ACC112 (cell line): ENCODE results near the gene DNAJC17.
A peak's percentile ranks its signal among the peaks of the same experiment; 100 is the strongest.

ENCODE experiments used
- H2AFZ ChIP-seq: fragments of 200-600 bp; sonication (generic); one replicate; pipeline ENCODE4 v1.6.0; 2017; ENCODE audit warnings: antibody characterized with exemption, low read length; ENCODE audit not compliant: unreplicated experiment
- H3K27ac ChIP-seq: fragments of 200-600 bp; sonication (generic); 2 replicates; pipeline ENCODE4 v1.5.1; 2014; ENCODE audit warnings: low read depth, mild to moderate bottlenecking, antibody characterized with exemption, low read length, moderate library complexity
- H3K27me3 ChIP-seq: fragments of 200-600 bp; sonication (generic); 2 replicates; pipeline ENCODE4 v1.6.1; 2014; ENCODE audit warnings: mild to moderate bottlenecking, antibody characterized with exemption, low read length, moderate library complexity, mixed read lengths; ENCODE audit not compliant: insufficient read depth
- H3K36me3 ChIP-seq: fragments of 200-600 bp; sonication (generic); 2 replicates; pipeline ENCODE4 v1.6.1; 2016; ENCODE audit warnings: mild to moderate bottlenecking, antibody characterized with exemption, low read length, moderate library complexity, mixed read lengths; ENCODE audit not compliant: insufficient read depth
- H3K4me1 ChIP-seq: fragments of 200-600 bp; sonication (generic); one replicate; pipeline ENCODE4 v1.6.1; 2016; ENCODE audit warnings: low read length, mixed read lengths; ENCODE audit not compliant: insufficient read depth, unreplicated experiment, control insufficient read depth
- H3K4me3 ChIP-seq: fragments of 200-600 bp; sonication (generic); 2 replicates; pipeline ENCODE4 v1.5.1; 2014; ENCODE audit warnings: mild to moderate bottlenecking, low read depth, low read length
- H3K79me2 ChIP-seq: fragments of 200-600 bp; sonication (generic); one replicate; pipeline ENCODE4 v1.6.0; 2016; ENCODE audit warnings: low read length; ENCODE audit not compliant: control insufficient read depth, unreplicated experiment, insufficient read depth

The DNAJC17 gene

GRCh38 chr15:40845511-40846284, 38.4 kb upstream of the DNAJC17 start:
- Histone ChIP-seq H3K27ac (no peak overlapping the region), H3K4me1 (peaks cover 14% of the 10 kb centered on the region), H3K4me3 (no peak overlapping the region)

GRCh38 chr15:40845036-40845435, 37.8 kb upstream of the DNAJC17 start:
- H2AFZ ChIP-seq: no peak overlapping the region
- H3K36me3 ChIP-seq: no peaks in the 10 kb centered on the region
- peaks cover 34% of the 10 kb centered on the region for H3K27me3 ChIP-seq
- H3K79me2 ChIP-seq: no peaks in the 10 kb centered on the region
- peaks cover 14% of the 10 kb centered on the region for H3K4me1 ChIP-seq
- H3K4me3 ChIP-seq: peak overlapping the region; percentile 72
- H3K27ac ChIP-seq: no peak overlapping the region

More at GRCh38 chr15:40845511-40846284, 38.4 kb upstream of the DNAJC17 start:
- no peak overlapping the region for H2AFZ ChIP-seq
- H3K27me3 ChIP-seq: peaks cover 34% of the 10 kb centered on the region
- no peaks in the 10 kb centered on the region for H3K79me2 ChIP-seq
- H3K36me3 ChIP-seq: no peaks in the 10 kb centered on the region

- Histone ChIP-seq H3K27ac (no peak overlapping the region), H3K4me1 (peaks cover 14% of the 10 kb centered on the region), H2AFZ (peak overlapping the region; percentile 75), H3K4me3 (peak overlapping the region; percentile 72), H3K27me3 (peaks cover 34% of the 10 kb centered on the region), H3K36me3 (no peaks in the 10 kb centered on the region), H3K79me2 (no peaks in the 10 kb centered on the region)
These were observed 37.4 kb upstream of the DNAJC17 start for GRCh38 chr15:40844696-40845030.

- Histone ChIP-seq H3K4me1 (peaks cover 14% of the 10 kb centered on the region), H3K27ac (no peak within 1 kb of the TSS), H3K36me3 (no peaks in the 10 kb centered on the region), H2AFZ (peak within 1 kb of the TSS; percentile 75), H3K4me3 (peak within 1 kb of the TSS; percentile 72), H3K79me2 (no peaks in the 10 kb centered on the region), H3K27me3 (peaks cover 34% of the 10 kb centered on the region)
These were observed 36.8 kb upstream of the DNAJC17 start, which contains the start of gene SPINT1 for GRCh38 chr15:40843885-40844695. SPINT1 (plus strand) TSS chr15:40844048; CDS start chr15:40844555, 507 bp downstream.

GRCh38 chr15:40843261-40843884, 36.1 kb upstream of the DNAJC17 start:
- Histone ChIP-seq H3K36me3 (no peaks in the 10 kb centered on the region), H3K27ac (no peak overlapping the region), H2AFZ (no peak overlapping the region), H3K4me3 (peak overlapping the region; percentile 72; the same call in 1 of the 2 replicates), H3K79me2 (no peaks in the 10 kb centered on the region), H3K4me1 (peaks cover 14% of the 10 kb centered on the region), H3K27me3 (peaks cover 34% of the 10 kb centered on the region)

- no peak overlapping the region for H2AFZ ChIP-seq
- H3K4me1 ChIP-seq: peaks cover 7% of the 10 kb centered on the region
- peaks cover 34% of the 10 kb centered on the region for H3K27me3 ChIP-seq
- H3K4me3 ChIP-seq: no peak overlapping the region
- H3K36me3 ChIP-seq: no peaks in the 10 kb centered on the region
- H3K27ac ChIP-seq: no peak overlapping the region
- no peaks in the 10 kb centered on the region for H3K79me2 ChIP-seq
These were observed 34.5 kb upstream of the DNAJC17 start for GRCh38 chr15:40841741-40842140.

GRCh38 chr15:40838756-40839155, 31.5 kb upstream of the DNAJC17 start:
- peaks cover 22% of the 10 kb centered on the region for H3K27me3 ChIP-seq
- no peaks in the 10 kb centered on the region for H3K79me2 ChIP-seq
- no peak overlapping the region for H3K4me3 ChIP-seq
- H3K36me3 ChIP-seq: no peaks in the 10 kb centered on the region
- peaks cover 6% of the 10 kb centered on the region for H3K4me1 ChIP-seq
- H3K27ac ChIP-seq: no peak overlapping the region
- H2AFZ ChIP-seq: no peak overlapping the region

- Histone ChIP-seq H3K36me3 (no peaks in the 10 kb centered on the region), H3K27ac (no peak overlapping the region), H3K27me3 (no peaks in the 10 kb centered on the region), H3K4me1 (peaks cover 6% of the 10 kb centered on the region), H3K79me2 (no peaks in the 10 kb centered on the region), H3K4me3 (no peak overlapping the region), H2AFZ (no peak overlapping the region)
These were observed 28.7 kb upstream of the DNAJC17 start for GRCh38 chr15:40836020-40836419.

GRCh38 chr15:40832903-40833302, 25.6 kb upstream of the DNAJC17 start:
- no peaks in the 10 kb centered on the region for H3K27me3 ChIP-seq
- H3K79me2 ChIP-seq: no peaks in the 10 kb centered on the region
- H3K4me3 ChIP-seq: no peak overlapping the region
- H3K27ac ChIP-seq: no peak overlapping the region
- peaks cover 6% of the 10 kb centered on the region for H3K4me1 ChIP-seq
- H2AFZ ChIP-seq: no peak overlapping the region
- H3K36me3 ChIP-seq: no peaks in the 10 kb centered on the region

GRCh38 chr15:40831861-40832260, 24.6 kb upstream of the DNAJC17 start:
- H3K27me3 ChIP-seq: no peaks in the 10 kb centered on the region
- no peak overlapping the region for H3K27ac ChIP-seq
- no peak overlapping the region for H3K4me3 ChIP-seq
- H3K79me2 ChIP-seq: no peaks in the 10 kb centered on the region
- H2AFZ ChIP-seq: no peak overlapping the region
- H3K36me3 ChIP-seq: no peaks in the 10 kb centered on the region
- H3K4me1 ChIP-seq: peaks cover 6% of the 10 kb centered on the region
